Medulla oblongata (tissue), 1 donor: Measurements from ENCODE around the gene COG3.
A peak's percentile ranks its signal among the peaks of the same experiment; 100 is the strongest.

ENCODE experiments used
- DNase-seq: peaks from one replicate; pipeline ENCODE4 v3.0.0-alpha.2; 2015; ENCODE audit errors: extremely low spot score

Gene COG3

DNA sequence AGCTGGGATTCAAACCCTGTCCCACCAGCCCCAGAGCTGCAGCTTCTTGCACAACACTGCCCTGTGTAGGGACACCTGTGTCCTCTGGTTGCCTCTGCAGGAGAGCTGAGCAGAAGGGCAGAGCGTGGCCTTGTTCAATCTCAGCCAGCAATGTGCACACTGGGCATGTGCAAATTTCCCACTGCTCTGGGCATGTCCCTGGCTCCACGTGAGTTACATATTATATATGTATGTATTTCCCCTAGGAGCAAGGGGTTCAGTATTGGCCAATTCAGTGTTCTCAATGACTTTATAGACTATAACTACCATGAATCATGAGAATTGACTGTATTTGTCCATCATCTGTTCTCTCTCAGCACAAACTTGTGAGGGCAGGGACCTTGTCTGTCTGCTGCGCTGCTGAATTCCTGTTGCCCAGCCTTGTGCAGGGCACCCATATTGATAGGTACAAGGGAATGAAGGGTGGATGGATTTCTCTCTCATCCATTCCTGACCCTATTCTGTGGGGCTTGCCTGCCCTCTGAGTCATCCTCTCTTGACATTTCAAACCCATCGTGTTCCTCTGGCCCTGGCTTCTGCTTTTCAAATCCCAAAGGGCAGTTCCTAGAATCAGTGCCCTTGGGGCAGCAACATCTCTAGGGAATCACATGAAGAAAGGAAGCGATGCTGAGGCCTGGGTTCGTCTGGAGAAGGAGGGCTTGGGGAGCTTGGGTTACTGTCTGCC lies 81.1 kb downstream of the COG3 start:
- DNase-seq, result no peak

DNA sequence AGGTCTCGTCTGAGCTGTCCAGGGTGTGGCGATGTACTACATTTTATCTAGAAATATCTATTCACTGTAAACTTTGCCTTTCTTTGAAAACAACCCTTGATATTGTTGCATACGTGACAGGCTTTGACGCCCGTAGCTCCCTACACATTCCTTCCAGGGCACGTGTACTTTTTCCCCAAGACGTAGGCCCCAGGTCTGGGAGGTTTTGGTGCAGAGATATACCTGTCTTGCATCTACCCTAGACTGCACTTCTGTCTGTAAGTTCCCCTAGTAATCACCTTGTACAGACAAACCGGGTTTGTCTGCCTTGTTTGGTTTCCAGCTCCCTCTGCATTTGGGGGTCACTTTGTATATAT lies 81.6 kb downstream of the COG3 start:
- no peak for DNase-seq

DNA sequence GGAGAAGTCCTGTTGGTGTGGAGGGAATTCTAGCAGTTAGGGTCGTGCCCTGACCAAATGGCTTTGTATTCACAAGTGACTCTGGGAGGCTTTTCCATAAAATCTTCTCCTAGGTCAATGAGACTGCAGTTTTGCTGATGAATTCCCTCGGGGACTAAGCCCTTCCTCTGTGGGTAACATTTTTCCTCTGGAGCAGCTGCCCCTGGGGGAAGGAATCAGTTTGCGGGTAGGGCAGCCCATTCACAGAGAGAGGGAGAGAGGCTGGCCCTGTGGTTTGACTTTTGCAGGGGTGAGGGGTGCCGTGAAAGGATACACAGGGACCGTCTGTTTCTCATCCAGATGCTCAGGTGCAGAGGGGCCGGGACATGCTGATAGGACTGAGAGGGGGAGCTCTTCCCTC lies 83.5 kb downstream of the COG3 start:
- DNase-seq, result no peak

DNA sequence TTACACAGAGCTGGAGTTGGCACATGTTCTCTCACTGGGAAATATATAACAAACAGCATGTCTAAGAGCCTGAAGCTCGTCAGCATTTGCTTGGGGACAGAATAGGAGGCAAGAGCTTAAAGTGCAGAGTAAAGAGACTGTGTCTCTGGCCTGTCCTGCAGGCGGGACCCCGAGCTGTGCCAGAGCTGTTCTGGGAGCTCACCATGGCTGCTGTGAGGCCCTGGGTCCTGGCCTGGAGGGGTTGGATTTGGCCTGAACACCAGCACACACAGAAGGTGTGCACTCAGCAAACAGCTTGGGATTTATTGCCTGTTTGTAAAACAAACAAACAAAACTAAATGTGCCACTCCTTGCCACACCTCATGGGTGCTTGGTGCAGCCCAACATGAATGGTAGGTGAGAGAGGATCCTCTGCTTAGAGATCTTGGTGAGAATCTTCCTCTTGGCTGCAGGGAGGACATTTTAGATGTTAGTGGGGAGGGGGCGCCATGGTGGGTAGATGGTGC lies 89.9 kb downstream of the COG3 start:
- no peak for DNase-seq

DNA sequence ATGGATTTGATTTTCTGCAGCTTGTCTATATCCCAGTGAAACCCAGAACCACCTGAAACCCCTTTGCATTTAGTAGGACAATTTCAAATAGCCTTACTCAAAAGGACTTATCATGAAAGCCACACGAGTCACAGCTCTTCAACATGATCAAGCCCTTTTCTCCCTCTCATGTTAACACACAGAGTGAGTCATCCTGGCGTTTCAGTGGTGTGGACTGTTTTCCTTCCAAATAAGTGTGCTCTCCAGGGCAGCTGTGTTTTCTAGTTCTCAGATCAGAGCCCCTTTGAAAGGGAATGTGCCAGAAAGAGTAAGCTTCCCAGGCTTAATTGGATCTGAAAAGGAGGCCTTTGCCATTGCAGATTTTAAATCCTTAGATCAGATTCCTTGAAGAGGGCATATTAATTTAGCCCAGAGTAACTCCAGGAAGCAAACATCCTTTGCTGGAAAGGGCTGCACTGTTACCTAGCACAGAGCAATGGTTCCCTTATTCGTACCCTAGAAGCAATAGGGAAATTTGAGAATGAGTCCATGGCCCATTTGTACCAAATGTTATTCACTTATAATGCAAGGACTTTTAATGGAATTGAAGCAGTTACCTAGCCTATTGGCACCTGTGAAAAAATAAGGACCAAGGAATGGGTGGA lies 99.5 kb downstream of the COG3 start:
- peak; percentile 6 for DNase-seq

DNA sequence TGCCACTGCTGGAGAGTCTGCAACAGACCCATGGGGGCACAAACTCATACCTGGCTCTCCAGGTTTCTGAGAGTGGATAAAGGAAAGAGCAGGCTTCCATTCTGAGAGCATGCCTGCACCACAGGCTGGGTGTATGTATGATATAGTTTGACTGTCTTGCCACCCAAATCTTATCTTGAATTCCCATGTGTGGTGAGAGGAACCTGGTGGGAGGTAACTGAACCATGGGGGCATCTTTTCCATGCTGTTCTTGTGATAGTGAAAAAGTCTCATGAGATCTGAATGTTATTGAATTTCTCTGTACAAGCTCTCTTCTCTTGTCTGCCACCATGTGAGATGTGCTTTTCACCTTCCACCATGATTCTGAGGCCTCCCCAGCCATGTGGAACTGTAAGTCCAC lies 100.6 kb downstream of the COG3 start:
- DNase-seq, result no peak

DNA sequence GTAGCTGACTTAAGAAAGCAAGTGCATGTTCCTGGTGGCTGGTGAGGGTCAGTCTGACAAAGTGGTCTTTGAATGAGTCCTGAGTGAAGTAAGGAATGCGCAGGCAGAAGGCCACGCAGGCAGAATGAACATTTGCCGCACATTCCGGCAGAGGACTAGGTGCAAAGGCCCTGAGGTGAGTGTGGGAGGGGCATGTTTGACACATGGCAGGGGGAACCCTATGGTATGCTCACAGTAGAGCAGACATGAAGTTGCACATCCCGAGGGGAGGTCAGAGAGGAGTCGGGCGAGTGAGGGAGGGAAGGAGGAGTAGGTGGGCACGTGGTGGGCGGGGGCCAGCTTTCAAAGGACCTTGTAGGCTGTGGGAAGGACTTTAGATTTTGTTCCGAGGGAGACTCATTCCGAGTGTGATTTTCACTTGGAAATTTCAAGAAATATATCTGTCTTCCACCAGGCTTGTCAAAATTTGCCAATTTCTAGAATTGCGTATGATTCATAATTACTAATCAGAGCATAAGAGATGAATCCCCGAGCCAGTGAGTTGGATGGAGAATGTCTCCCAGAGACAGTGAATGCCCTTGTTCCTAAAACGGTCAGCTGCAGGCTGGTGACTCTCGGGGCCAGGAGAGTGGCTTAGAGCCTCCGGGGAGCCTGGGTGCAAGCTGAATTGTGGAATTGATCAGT lies 110.5 kb downstream of the COG3 start:
- DNase-seq, result no peak

DNA sequence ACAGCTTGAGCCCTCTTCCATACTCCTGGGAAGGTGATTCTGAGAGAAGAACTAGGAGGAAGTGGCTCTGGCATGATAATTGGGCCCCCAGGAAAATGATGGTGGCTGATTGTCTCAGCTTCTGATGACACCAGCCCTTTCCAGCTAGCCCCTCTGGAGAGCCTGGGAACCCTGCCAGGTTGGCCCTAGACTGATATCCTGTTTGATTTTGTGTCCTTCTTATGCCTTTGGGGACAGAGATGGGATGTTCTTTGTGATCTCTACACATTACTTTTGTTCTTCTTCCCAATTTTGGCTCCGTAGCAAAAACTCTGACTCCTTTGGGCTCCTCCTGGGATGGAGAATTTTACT lies 111.1 kb downstream of the COG3 start:
- no peak for DNase-seq

DNA sequence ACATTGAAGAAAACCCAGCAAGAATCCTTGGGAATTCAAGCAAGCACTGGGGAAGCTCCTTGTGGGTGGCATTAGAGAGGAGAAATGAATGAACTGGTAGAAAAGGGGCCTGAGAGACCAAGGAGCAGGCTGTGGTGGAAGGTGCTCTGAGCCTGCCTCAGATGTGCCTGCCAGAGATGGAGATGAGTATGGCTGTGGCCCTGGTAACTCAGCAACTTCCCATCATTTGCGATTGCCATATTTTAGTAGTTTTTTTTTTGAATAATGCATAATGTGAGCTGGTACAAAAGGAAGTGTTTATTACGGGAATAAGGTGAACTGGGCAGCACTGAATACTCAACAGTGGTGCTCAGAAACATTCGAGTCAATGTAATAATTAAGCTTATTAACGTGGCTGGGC lies 111.7 kb downstream of the COG3 start:
- DNase-seq, result no peak

DNA sequence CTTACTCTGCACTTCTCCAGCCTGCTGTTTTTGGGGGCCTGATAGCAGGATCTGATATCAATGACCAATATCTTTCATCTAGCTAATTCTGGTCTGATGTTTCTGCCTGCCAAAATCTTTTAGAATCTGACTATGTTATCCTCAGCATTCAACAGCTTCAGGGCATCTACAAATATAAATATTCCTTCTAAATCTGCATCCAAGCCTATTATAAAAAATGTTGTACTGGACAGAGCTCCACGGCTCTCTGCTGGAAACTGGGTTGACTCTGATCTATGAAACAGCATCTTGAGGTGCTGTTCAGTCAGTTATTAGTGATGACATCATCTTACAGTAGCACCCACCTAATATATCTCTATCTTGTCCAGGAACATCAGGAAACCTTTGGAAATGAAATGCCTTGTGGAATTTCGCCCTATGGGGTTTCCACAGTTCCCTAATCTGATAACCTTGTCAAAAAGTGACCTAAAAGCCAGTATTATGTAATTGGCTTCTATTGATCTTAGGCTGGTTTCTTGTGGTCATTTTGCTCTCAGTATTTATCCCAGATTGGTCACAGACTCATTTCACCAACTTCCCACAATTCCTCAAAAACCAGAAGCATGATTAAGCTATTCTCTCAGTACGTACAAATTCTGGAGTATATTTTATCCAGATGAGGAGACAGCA lies 117.8 kb downstream of the COG3 start:
- no peak for DNase-seq

DNA sequence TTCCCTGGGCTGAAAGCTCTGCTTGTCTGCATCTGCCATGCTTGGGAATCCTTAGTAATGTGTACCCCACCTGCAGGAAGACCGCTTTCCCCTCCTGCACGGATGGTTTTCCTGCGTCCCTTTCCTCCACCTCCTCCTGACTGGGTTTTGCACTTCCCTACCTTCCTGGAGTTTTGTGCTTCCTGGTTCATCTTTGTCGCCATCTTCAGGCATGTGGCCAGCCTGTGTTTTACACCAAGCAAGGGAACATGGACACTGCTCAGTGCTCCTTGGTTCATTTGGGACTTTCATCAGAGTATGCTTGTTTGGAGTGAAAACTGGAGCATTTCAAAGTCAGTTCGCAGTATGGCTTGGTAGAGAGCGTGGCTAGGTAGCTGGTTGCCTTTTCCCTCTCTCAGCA lies 120.1 kb downstream of the COG3 start:
- DNase-seq, result no peak
